Measurements from ENCODE around the gene IFT81.
"Not testable (repeated sequence)": the region's sequence is repeated elsewhere in the genome, so short reads cannot be mapped to it uniquely, and the experiment has no call there.

IFT81 gene

GRCh38 chr12:110200124-110200417, 75.9 kb downstream of the IFT81 start:
- Histone ChIP-seq H3K4me3 (ENCODE audit: low read length) (no peak overlapping the region), H3K36me3 (replicated peaks; ENCODE audit: insufficient read depth, low read length) (no peaks in the 10 kb centered on the region), H3K79me2 (ENCODE audit: low read length) (no peaks in the 10 kb centered on the region), H3K9me3 (replicated peaks; ENCODE audit: insufficient read depth, low read length) (no peaks in the 10 kb centered on the region), H3K9me2 (replicated peaks; ENCODE audit: insufficient read depth, low read length) (no peaks in the 10 kb centered on the region), H4K20me1 (ENCODE audit: insufficient read depth, low read length) (no peaks in the 10 kb centered on the region), H3K27ac (ENCODE audit: low read length) (no peak overlapping the region), H3F3A (ENCODE audit: insufficient read depth, low read length) (no peaks in the 10 kb centered on the region), H2AFZ (ENCODE audit: low read length) (0 out of 2 replicates have a peak overlapping the region, but pooled peaks have one; percentile 25), H3K4me1 (ENCODE audit: low read length) (peaks cover 12% of the 10 kb centered on the region), H3K4me2 (ENCODE audit: low read depth, low read length) (peak overlapping the region; percentile 46), H3K27me3 (replicated peaks; ENCODE audit: insufficient read depth, low read length) (no peaks in the 10 kb centered on the region), H3K9ac (ENCODE audit: low read length) (no peak overlapping the region)
- no peak for DNase-seq
- TF ChIP-seq EZH2 (optimal IDR thresholded peaks at IDR 0.05; ENCODE audit: low read depth, low read length) (no peak), CTCF (IDR thresholded peaks at IDR 0.05; ENCODE audit: low read length) (no peak), EZH2phosphoT487 (IDR thresholded peaks at IDR 0.05; ENCODE audit: low read length) (no peak)

GRCh38 chr12:110201995-110202394, 77.8 kb downstream of the IFT81 start:
- DNase-seq: no peak
- H3K27me3 ChIP-seq (replicated peaks; ENCODE audit: insufficient read depth, low read length): no peaks in the 10 kb centered on the region

GRCh38 chr12:110203546-110203945, 79.4 kb downstream of the IFT81 start:
- H3K9ac ChIP-seq (ENCODE audit: low read length): no peak overlapping the region
- no peak for TF ChIP-seq EZH2phosphoT487 (IDR thresholded peaks at IDR 0.05; ENCODE audit: low read length)
- H3F3A ChIP-seq (ENCODE audit: insufficient read depth, low read length): no peaks in the 10 kb centered on the region
- H3K4me1 ChIP-seq (ENCODE audit: low read length): peaks cover 12% of the 10 kb centered on the region
- no peaks in the 10 kb centered on the region for H3K36me3 ChIP-seq (replicated peaks; ENCODE audit: insufficient read depth, low read length)
- no peak overlapping the region for H3K4me3 ChIP-seq (ENCODE audit: low read length)
- no peak overlapping the region for H3K4me2 ChIP-seq (ENCODE audit: low read depth, low read length)
- H3K27me3 ChIP-seq (replicated peaks; ENCODE audit: insufficient read depth, low read length): no peaks in the 10 kb centered on the region
- no peaks in the 10 kb centered on the region for H4K20me1 ChIP-seq (ENCODE audit: insufficient read depth, low read length)
- H2AFZ ChIP-seq (ENCODE audit: low read length): no peak overlapping the region
- H3K9me3 ChIP-seq (replicated peaks; ENCODE audit: insufficient read depth, low read length): no peaks in the 10 kb centered on the region
- DNase-seq: no peak
- no peaks in the 10 kb centered on the region for H3K79me2 ChIP-seq (ENCODE audit: low read length)
- no peaks in the 10 kb centered on the region for H3K9me2 ChIP-seq (replicated peaks; ENCODE audit: insufficient read depth, low read length)
- no peak overlapping the region for H3K27ac ChIP-seq (ENCODE audit: low read length)

More at GRCh38 chr12:110201995-110202394, 77.8 kb downstream of the IFT81 start:
- H3K9me3 ChIP-seq (replicated peaks; ENCODE audit: insufficient read depth, low read length): no peaks in the 10 kb centered on the region
- no peaks in the 10 kb centered on the region for H3K79me2 ChIP-seq (ENCODE audit: low read length)
- no peak overlapping the region for H3K4me2 ChIP-seq (ENCODE audit: low read depth, low read length)
- H3F3A ChIP-seq (ENCODE audit: insufficient read depth, low read length): no peaks in the 10 kb centered on the region
- H3K9me2 ChIP-seq (replicated peaks; ENCODE audit: insufficient read depth, low read length): no peaks in the 10 kb centered on the region
- no peaks in the 10 kb centered on the region for H3K36me3 ChIP-seq (replicated peaks; ENCODE audit: insufficient read depth, low read length)
- no peak overlapping the region for H3K27ac ChIP-seq (ENCODE audit: low read length)
- TF ChIP-seq EZH2 (optimal IDR thresholded peaks at IDR 0.05; ENCODE audit: low read depth, low read length) (no peak), EZH2phosphoT487 (IDR thresholded peaks at IDR 0.05; ENCODE audit: low read length) (no peak), CTCF (IDR thresholded peaks at IDR 0.05; ENCODE audit: low read length) (no peak)
- H4K20me1 ChIP-seq (ENCODE audit: insufficient read depth, low read length): no peaks in the 10 kb centered on the region
- H2AFZ ChIP-seq (ENCODE audit: low read length): no peak overlapping the region
- peaks cover 12% of the 10 kb centered on the region for H3K4me1 ChIP-seq (ENCODE audit: low read length)
- H3K4me3 ChIP-seq (ENCODE audit: low read length): no peak overlapping the region
- H3K9ac ChIP-seq (ENCODE audit: low read length): no peak overlapping the region

- Histone ChIP-seq H3K4me3 (ENCODE audit: low read length) (no peak overlapping the region), H3K27ac (ENCODE audit: low read length) (no peak overlapping the region), H3K36me3 (replicated peaks; ENCODE audit: insufficient read depth, low read length) (no peaks in the 10 kb centered on the region), H3K4me1 (ENCODE audit: low read length) (no peaks in the 10 kb centered on the region), H3K4me2 (ENCODE audit: low read depth, low read length) (no peak overlapping the region), H2AFZ (ENCODE audit: low read length) (no peak overlapping the region), H3K79me2 (ENCODE audit: low read length) (no peaks in the 10 kb centered on the region), H3K9me2 (replicated peaks; ENCODE audit: insufficient read depth, low read length) (no peaks in the 10 kb centered on the region), H3K9ac (ENCODE audit: low read length) (no peak overlapping the region), H3K9me3 (replicated peaks; ENCODE audit: insufficient read depth, low read length) (no peaks in the 10 kb centered on the region), H4K20me1 (ENCODE audit: insufficient read depth, low read length) (no peaks in the 10 kb centered on the region), H3F3A (ENCODE audit: insufficient read depth, low read length) (no peaks in the 10 kb centered on the region), H3K27me3 (replicated peaks; ENCODE audit: insufficient read depth, low read length) (no peaks in the 10 kb centered on the region)
- no peak for TF ChIP-seq EZH2 (optimal IDR thresholded peaks at IDR 0.05; ENCODE audit: low read depth, low read length)
- no peak for TF ChIP-seq EZH2phosphoT487 (IDR thresholded peaks at IDR 0.05; ENCODE audit: low read length)
- no peak for TF ChIP-seq CTCF (IDR thresholded peaks at IDR 0.05; ENCODE audit: low read length)
- no peak for DNase-seq
Observed at GRCh38 chr12:110205931-110206330, 81.8 kb downstream of the IFT81 start.

- H3F3A ChIP-seq (ENCODE audit: insufficient read depth, low read length); H3K4me1 ChIP-seq (ENCODE audit: low read length); H3K9ac ChIP-seq (ENCODE audit: low read length); H3K9me3 ChIP-seq (replicated peaks; ENCODE audit: insufficient read depth, low read length); H3K79me2 ChIP-seq (ENCODE audit: low read length); H3K27ac ChIP-seq (ENCODE audit: low read length); H3K9me2 ChIP-seq (replicated peaks; ENCODE audit: insufficient read depth, low read length); H3K4me3 ChIP-seq (ENCODE audit: low read length); H3K36me3 ChIP-seq (replicated peaks; ENCODE audit: insufficient read depth, low read length); H3K27me3 ChIP-seq (replicated peaks; ENCODE audit: insufficient read depth, low read length); DNase-seq; H3K4me2 ChIP-seq (ENCODE audit: low read depth, low read length); H4K20me1 ChIP-seq (ENCODE audit: insufficient read depth, low read length); H2AFZ ChIP-seq (ENCODE audit: low read length): not testable (repeated sequence)
Observed at GRCh38 chr12:110211639-110212536, 87.7 kb downstream of the IFT81 start.
